Transverse colon (tissue), 3 donors: Measurements from ENCODE around the gene NR2C1.

Experiments used
- CTCF ChIP-seq, 5 experiments: fragments of 200-600 bp in 3 of 5; fragments of 450-650 bp in 2 of 5; sonication (generic) in 3 of 5; IDR thresholded peaks; 1 replicate in 2 of 5; 2 replicates in 3 of 5; pipeline ENCODE4 v1.5.1; 2016 to 2017; ENCODE audit warnings: antibody characterized with exemption in 5 of 5, inconsistent platforms in 3 of 5, mild to moderate bottlenecking in 2 of 5, moderate library complexity in 1 of 5
- POLR2A ChIP-seq: fragments of 450-650 bp; IDR thresholded peaks from one replicate; pipeline ENCODE4 v1.6.1; 2016; ENCODE audit warnings: antibody characterized with exemption, mild to moderate bottlenecking, moderate library complexity

- TF ChIP-seq POLR2A (no peak), CTCF (IDR thresholded peaks at IDR 0.05) (no peak)
These were observed 70.7 kb downstream of the NR2C1 start for GRCh38 chr12:95002754-95003153.
